ENCODE data around the gene PIGB.
"Not testable (repeated sequence)": the region's sequence is repeated elsewhere in the genome, so short reads cannot be mapped to it uniquely, and the experiment has no call there.

The PIGB gene

DNA sequence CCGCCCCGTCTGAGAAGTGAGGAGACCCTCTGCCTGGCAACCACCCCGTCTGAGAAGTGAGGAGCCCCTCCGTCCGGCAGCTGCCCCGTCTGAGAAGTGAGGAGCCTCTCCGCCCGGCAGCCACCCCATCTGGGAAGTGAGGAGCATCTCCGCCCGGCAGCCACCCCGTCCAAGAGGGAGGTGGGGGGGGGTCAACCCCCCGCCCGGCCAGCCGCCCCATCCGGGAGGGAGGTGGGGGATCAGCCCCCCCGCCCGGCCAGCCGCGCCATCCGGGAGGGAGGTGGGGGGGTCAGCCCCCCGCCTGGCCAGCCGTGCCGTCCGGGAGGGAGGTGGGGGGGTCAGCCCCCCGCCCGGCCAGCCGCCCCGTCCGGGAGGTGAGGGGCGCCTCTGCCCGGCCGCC, 16.2 kb upstream of the PIGB start:
- DNase-seq: not testable (repeated sequence)

- no peak for DNase-seq
These were observed 665 bp downstream of the PIGB start for GRCh38 chr15:55319537-55320237.

GRCh38 chr15:55320238-55320550, 1.2 kb downstream of the PIGB start:
- DNase-seq: no peak

DNA sequence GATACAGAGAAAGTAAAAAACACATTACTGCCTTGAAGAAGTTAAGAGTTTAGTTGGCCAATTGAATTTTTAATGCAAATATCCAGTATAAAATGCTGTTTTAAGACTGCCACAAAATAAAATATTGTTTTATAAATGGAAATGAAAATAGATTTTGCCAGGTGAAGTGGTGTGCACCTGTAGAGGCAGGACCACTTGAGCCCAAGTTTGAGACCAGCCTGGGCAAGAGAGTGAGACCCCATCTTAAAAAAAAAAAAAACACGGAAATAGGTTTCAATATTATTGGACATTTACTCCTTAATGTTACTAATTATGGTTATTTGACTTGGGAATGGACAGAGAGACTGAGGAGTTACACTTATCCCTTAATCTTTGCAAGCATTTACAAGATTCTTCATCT, 1.9 kb downstream of the PIGB start:
- DNase-seq: no peak

GRCh38 chr15:55322467-55322866, 3.4 kb downstream of the PIGB start:
- DNase-seq: no peak

- no peak for DNase-seq
These were observed 8.4 kb downstream of the PIGB start for GRCh38 chr15:55327387-55327786.

DNA sequence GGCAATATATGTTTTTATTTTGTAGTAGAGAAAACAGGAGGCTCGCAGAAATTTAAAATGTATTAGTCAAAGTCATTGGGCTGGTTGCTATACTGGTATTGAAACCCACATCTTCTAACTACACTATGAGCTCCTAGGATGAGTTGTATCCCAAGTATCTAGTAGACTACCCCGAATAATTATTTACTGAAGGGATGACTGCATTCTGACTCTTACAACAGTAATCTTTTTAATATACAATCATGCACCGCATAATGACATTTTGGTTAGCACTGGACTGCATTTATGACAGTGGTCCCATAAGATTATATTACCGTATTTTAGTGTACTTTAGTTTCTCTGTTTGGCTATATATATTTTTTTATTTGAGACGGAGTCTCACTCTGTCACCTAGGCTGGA, 15.3 kb downstream of the PIGB start:
- no peak for DNase-seq

DNA sequence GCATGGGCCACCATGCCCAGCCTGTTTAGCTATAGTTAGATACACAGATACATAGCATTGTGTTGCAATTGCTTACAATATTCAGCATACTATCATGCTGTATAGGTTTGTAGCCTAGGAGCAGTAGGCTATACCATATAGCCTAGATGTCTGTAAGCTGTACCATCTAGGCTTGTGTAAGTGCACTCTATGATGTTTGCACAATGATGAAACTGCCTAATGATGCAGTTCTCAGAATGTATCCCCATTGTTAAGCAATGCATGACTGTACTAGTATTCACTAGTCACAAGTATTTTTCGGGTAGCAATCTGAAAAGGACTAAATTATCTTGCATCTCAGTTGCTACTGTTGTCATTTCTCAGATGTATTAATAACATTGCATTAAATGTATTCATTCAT, 16.0 kb downstream of the PIGB start:
- no peak for DNase-seq

- no peak for DNase-seq
These were observed 18.1 kb downstream of the PIGB start for GRCh38 chr15:55337160-55337559.

DNA sequence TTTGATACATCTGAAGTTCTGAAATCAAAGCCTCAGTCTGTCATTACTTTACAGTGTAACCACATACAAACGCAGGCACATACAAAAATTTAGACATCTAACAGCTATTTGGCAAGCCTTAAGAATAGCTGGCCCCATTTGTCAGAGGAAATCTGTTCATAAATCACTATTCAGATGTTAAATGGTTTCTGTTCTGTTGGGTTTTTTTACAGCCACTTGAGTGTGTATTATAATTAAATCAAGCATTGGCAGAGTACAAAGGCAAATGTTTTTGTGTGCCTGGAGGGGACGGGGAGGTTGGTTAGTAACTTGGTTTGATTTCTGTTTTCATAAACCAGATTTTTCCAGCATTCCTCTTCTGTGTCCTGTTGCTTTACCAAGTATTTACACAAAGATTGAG, 24.1 kb downstream of the PIGB start:
- no peak for DNase-seq

DNA sequence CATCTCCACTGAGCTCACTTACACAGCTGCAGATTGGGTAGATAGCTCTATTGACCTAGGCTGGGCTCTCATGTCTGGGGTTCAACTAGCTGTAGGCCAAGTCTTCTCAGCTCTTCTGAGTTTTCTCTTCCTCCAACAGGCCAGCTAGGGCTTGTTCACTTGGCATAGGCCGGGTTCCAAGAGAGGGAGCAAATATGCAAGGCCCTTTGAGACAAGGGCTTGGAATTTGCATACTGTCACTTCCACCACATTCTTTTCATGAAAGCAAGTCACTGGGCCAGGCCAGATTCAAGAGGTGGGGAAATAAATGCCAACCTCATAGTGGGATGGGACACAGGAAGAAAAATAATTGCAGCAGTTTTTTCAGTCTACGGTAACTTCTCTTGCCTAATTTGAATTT, 25.2 kb downstream of the PIGB start:
- DNase-seq: no peak

- no peak for DNase-seq
These were observed 29.3 kb downstream of the PIGB start for GRCh38 chr15:55348281-55348778.

GRCh38 chr15:55349282-55349681, 30.3 kb downstream of the PIGB start:
- DNase-seq: no peak

- DNase-seq: no peak
These were observed 34.0 kb downstream of the PIGB start for GRCh38 chr15:55353025-55353424.

DNA sequence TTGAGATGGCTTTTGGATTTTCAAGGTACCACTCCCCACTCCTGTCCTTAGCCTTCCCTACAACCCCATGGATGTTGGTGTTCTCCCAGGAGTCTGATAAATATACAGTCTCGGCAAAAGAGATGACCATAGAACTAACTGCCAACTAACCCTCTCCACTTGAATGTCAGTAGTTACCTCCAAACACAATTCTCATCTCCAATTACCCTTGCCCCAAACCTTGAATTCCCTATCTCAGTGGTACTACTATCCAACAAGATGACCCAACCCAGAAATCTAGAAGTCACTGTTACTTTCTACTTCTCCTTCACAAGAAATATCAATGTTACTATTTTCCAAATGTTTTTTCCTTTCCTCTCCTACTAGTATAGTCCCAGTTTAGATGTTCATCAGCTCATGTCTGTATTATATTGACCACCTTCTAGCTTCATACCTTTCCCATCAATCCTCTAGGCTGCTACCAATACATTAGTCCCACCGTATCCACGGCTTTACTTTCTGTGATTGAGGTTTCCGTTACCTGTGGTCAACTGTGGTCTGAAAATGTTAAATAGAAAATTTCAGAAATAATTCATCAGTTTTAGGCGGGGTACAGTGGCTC, 38.1 kb downstream of the PIGB start:
- no peak for DNase-seq

- DNase-seq: no peak
These were observed 38.8 kb downstream of the PIGB start for GRCh38 chr15:55357774-55358173.

DNA sequence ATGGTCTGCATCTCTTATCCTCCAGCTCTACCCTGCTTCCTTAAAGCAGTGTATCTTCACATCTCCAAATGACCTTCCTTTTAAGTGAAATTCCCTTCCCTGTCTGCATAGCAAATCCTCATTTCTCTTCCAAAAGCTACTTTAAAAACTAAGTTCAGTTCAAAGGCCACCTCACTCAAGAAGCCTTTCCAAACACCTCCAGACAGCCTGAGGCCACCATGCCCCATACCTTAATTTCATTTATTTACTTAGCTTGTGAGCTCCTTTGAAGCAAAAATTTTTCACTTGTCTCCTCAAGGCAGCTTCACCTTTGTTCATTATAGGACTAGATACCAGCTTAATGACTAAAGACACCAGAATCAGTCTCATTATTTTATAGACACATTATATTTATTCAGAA, 39.4 kb downstream of the PIGB start:
- DNase-seq: no peak

DNA sequence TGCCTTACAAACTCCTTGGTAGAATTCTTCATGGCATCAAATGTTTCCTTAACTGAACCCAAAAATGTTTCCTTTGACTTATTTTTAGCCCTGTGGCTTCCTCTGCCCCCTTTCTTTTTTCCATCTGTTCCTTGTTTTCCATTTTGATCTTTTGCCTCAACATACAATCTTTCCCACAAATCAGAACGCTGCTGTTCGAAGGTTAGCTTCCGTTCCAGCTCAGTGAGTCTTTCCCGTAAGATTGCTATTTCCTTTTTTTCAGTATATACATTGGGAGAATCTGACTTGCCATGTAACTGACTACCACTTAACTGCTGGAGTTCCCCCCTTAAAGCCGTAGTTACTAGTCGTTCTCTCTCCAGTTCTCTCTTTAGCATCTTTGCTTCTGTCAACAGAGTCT, 41.2 kb downstream of the PIGB start:
- no peak for DNase-seq

DNA sequence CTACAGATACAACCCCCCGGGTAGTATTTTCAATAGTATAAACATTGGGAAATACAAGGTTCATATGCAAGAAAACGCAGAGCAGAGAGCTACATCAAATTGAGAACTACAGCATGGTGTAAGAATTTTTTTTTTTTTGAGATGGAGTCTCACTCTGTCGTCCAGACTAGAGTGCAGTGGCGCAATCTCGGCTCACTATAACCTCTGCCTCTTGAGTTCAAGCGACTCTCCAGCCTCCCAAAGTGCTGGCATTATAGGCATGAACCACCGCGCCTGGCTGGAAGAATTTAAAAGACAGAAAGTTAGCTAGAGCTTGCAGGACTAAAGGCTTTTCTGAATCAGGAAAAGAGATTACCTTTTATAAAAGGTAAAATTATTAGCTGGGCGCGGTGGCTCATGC, 42.0 kb downstream of the PIGB start:
- DNase-seq: no peak

- DNase-seq: no peak
These were observed 43.6 kb downstream of the PIGB start for GRCh38 chr15:55362641-55363040.

DNA sequence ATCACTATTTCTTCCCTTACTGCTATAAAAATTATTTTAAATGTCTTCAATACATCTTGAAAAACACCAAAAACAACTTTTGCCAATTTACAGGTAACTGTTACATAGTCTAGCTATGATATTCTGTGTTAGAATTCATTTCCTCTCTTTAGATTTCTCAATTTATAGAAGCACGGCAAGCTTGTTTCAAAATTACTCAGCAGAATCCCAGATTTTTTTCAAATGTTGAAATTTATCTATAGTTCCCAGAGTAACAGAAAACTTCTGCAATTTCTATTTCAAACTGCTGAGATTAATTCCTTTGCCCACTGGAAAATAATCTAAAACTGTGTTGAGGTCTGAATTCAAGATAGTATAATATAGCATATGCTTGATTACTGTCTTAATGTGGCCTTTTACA, 48.0 kb downstream of the PIGB start:
- DNase-seq: no peak

DNA sequence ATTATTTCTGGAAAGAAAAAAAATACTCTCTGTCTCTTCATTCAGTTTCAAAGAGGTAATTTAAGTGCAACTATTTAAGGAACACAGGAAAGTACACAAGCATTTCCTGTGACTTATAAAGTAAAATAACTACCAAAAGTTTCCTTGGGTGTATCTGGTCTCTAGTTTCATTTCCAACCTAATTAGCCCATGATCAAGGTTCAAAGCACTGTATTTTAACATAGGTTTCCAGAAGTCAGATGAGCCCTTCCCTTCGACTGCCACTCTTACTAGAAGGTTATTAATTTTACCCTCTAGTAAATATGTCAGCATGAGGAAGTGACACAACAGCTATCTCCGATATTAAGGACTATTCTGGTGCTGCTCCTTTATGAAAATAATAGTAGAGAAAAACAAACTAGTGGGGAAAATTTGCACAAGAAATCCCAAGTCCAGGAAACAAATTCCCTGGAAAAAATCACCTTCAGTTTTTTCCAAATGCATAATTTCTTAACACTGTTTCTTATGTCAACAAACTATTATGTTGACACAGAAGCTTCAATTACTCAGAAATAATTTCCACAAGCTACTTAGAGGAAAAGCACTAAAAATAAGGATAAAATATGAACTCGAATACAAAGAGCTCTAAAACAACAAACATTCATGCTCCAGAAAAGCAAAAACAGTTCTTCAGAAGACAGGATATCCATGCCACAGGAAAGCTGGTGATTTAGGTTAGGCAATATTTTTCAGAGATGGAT, 53.8 kb downstream of the PIGB start:
- DNase-seq: no peak

- DNase-seq: no peak
These were observed 60.1 kb downstream of the PIGB start for GRCh38 chr15:55379095-55379494.

GRCh38 chr15:55381595-55381994, 62.6 kb downstream of the PIGB start:
- DNase-seq: no peak

Data from amniotic stem cell (primary cell).